Ectodermal cell (in vitro differentiated cells): ENCODE measurements around the gene YBEY.

ENCODE experiments used
- H3K27ac ChIP-seq: 2 replicates; pipeline ENCODE4 v1.7.0; 2013; ENCODE audit warnings: mild to moderate bottlenecking, low read depth, low read length; ENCODE audit not compliant: insufficient read depth, poor library complexity, severe bottlenecking
- H3K27me3 ChIP-seq: 2 replicates; pipeline ENCODE4 v1.7.0; 2013; ENCODE audit warnings: mild to moderate bottlenecking, low read length; ENCODE audit not compliant: insufficient read depth, control insufficient read depth, poor library complexity, severe bottlenecking
- H3K36me3 ChIP-seq: one replicate; pipeline ENCODE4 v1.7.0; 2013; ENCODE audit warnings: low read length; ENCODE audit not compliant: control insufficient read depth, insufficient read depth
- H3K4me1 ChIP-seq: one replicate; pipeline ENCODE4 v1.7.0; 2013; ENCODE audit warnings: low read length; ENCODE audit not compliant: control insufficient read depth, insufficient read depth
- H3K4me3 ChIP-seq: 2 replicates; pipeline ENCODE4 v1.7.0; 2013; ENCODE audit warnings: low read depth, low read length, control low read depth; ENCODE audit not compliant: insufficient read depth
- H3K9me3 ChIP-seq: 2 replicates; pipeline ENCODE4 v1.7.0; 2013; ENCODE audit warnings: mild to moderate bottlenecking, low read length, moderate library complexity; ENCODE audit not compliant: control insufficient read depth
- WGBS, 2 experiments: methylation state at CpG; one replicate each; pipeline ENCODE4 v1.1.7; 2013; ENCODE audit warnings: missing lambda C conversion rate in 2 of 2; 5-methylcytosine and 5-hydroxymethylcytosine counted together

Gene YBEY

DNA sequence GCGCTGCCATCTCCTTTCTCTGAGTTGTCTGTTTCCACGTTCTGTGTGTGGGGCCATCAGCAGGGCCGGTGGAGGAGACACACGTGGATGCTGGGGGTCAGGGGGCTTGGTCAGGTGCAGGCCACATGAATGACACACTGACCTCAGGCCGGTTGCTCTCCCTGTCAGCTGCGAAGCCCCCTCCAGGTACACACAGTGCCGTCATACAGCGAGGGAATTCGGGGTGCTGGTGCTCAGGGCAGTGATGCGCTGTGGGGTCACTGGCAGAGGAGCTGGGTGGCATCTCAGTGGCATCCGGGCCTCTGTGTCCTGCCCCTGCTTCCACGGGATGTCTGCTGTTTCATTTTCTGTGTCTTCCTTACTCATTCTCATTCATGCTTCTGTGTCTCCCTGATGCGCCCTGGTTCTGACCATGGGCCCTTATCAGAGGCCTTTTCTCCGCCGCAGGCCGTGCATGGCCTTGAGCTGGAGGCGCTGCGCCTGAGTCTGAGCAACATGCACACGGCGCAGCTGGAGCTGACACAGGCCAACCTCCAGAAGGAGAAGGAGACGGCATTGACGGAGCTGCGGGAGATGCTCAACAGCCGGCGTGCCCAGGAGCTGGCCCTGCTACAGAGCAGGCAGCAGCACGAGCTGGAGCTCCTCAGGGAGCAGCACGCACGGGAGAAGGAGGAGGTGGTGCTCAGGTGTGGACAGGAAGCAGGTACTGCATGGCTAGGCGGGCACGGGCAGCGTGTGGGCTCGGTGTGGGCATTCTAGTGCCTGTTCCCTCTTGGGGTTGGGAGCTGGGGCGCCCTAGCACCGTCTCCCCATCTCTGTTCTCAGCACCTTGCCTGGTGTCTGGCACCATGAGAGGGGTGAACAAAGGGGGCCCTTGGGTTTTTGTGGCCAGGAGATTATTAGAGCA, 60.4 kb downstream of the YBEY start:
- no peak overlapping the region for H3K27ac ChIP-seq
- H3K36me3 ChIP-seq, result peaks cover 22% of the 10 kb centered on the region
- WGBS, 2 experiments, result 96 to 97% methylated on average over 34 of the region's 34 CpGs
- H3K4me1 ChIP-seq, result no peaks in the 10 kb centered on the region
- H3K27me3 ChIP-seq, result no peaks in the 10 kb centered on the region
- H3K9me3 ChIP-seq, result no peaks in the 10 kb centered on the region
- H3K4me3 ChIP-seq, result no peak overlapping the region

DNA sequence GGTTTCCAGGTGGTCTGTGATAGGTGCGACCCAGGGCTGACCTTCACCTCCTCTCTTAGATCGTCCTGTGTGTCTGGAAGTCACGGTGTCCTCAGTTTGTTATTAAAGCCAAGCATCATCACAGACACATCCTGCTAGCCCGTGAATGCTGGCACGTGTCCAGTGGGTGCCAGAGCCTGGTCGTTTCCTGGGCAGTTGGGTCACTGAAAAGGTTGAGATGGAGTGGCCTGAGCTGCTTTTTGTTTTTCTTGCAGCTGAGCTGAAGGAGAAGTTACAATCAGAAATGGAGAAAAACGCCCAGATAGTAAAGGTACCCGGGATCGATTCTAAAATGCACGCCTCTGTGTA, 61.0 kb downstream of the YBEY start:
- no peaks in the 10 kb centered on the region for H3K4me1 ChIP-seq
- WGBS, 2 experiments, result 94% methylated on average over 10 of the region's 10 CpGs
- H3K9me3 ChIP-seq, result no peaks in the 10 kb centered on the region
- H3K27me3 ChIP-seq, result no peaks in the 10 kb centered on the region
- no peak overlapping the region for H3K27ac ChIP-seq
- peaks cover 22% of the 10 kb centered on the region for H3K36me3 ChIP-seq
- no peak overlapping the region for H3K4me3 ChIP-seq
